D721Med (cell line): Measurements from ENCODE around the gene TSR1.

Experiments used
- DNase-seq: peaks from one replicate; pipeline ENCODE4 v3.0.0; 2011; ENCODE audit warnings: low spot score; ENCODE audit not compliant: insufficient read length
- FAIRE-seq: peaks from 2 replicates; lab custom pipeline; 2011; peaks lifted over from hg19 to GRCh38; lab: Jason Lieb, UNC
- CTCF ChIP-seq: IDR thresholded peaks from 2 replicates; pipeline ENCODE4 v1.5.1; 2012; ENCODE audit warnings: mild to moderate bottlenecking, control low read depth; ENCODE audit not compliant: insufficient read depth; ENCODE audit errors: missing control alignments

Gene TSR1

GRCh38 chr17:2362416-2362815 lies 26.2 kb upstream of the TSR1 start:
- no peak for FAIRE-seq
- TF ChIP-seq CTCF, result no peak
- DNase-seq, result no peak

- no peak for DNase-seq
- TF ChIP-seq CTCF, result no peak
- no peak for FAIRE-seq
Measured at GRCh38 chr17:2362016-2362415, 25.8 kb upstream of the TSR1 start.

- no peak for TF ChIP-seq CTCF
- FAIRE-seq, result no peak
- no peak for DNase-seq
Measured at GRCh38 chr17:2361010-2361760, 24.9 kb upstream of the TSR1 start.

GRCh38 chr17:2357931-2358434 lies 21.7 kb upstream of the TSR1 start:
- no peak for FAIRE-seq

GRCh38 chr17:2357237-2357636 lies 21.0 kb upstream of the TSR1 start:
- DNase-seq (no peak), FAIRE-seq (no peak)
- no peak for TF ChIP-seq CTCF

More at GRCh38 chr17:2357931-2358434, 21.7 kb upstream of the TSR1 start:
- no peak for DNase-seq
- TF ChIP-seq CTCF, result no peak

GRCh38 chr17:2354311-2354710 lies 18.1 kb upstream of the TSR1 start:
- no peak for TF ChIP-seq CTCF
- FAIRE-seq (no peak), DNase-seq (no peak)

- no peak for TF ChIP-seq CTCF
- FAIRE-seq (no peak), DNase-seq (no peak)
Measured at GRCh38 chr17:2351269-2351668, 15.0 kb upstream of the TSR1 start.
